SK-N-SH (cell line): ENCODE results near the gene OCEL1. TPM values are rescaled to one million over a fixed set of nuclear protein-coding genes. Genes with fewer than 3 reads are reported as not detected.

ENCODE experiments used
- CTCF ChIA-PET: fragments of 300-600, 350-600 bp; formaldehyde crosslinking; extraction: SDS; loops from one replicate; lab custom pipeline; 2021; lab: Yijun Ruan, JAX
- POLR2A ChIA-PET: fragments of 350-600 bp; sonication (Branson Sonifier 250); formaldehyde crosslinking; extraction: SDS; loops from one replicate; lab custom pipeline; 2020; ENCODE audit warnings: antibody characterized with exemption, inconsistent platforms; lab: Yijun Ruan, JAX
- DNase-seq: peaks from one replicate; pipeline ENCODE4 v3.0.0; 2012
- H2AFZ ChIP-seq: fragments of 200-600 bp; sonication (generic); 2 replicates; pipeline ENCODE4 v1.8.1; 2016; ENCODE audit warnings: antibody characterized with exemption, mild to moderate bottlenecking, low read depth
- H3F3A ChIP-seq: fragments of 200-600 bp; sonication (generic); replicated peaks from 2 replicates; pipeline ENCODE3; 2016; ENCODE audit warnings: antibody characterized with exemption, mild to moderate bottlenecking; ENCODE audit not compliant: insufficient read depth
- H3K27ac ChIP-seq, 2 experiments: fragments of 200-500 bp in 1 of 2; fragments of 200-600 bp in 1 of 2; sonication (Bioruptor generic) in 1 of 2; sonication (generic), shearing (Covaris generic) in 1 of 2; 2 replicates each; pipeline versions ENCODE4 v1.5.1 to v1.6.1; 2014 to 2016; ENCODE audit warnings: low read depth in 2 of 2, inconsistent platforms in 1 of 2, low read length in 1 of 2, mild to moderate bottlenecking in 1 of 2, mixed read lengths in 1 of 2
- H3K27me3 ChIP-seq: fragments of 200-600 bp; sonication (generic), shearing (Covaris generic); 2 replicates; pipeline ENCODE4 v1.6.1; 2016; ENCODE audit warnings: mixed run types; ENCODE audit not compliant: insufficient read depth
- H3K36me3 ChIP-seq, 2 experiments: fragments of 200-500 bp in 1 of 2; fragments of 200-600 bp in 1 of 2; sonication (Bioruptor generic) in 1 of 2; sonication (generic) in 1 of 2; replicated peaks in 1 of 2; 2 replicates each; pipeline versions ENCODE3 to v1.5.1; 2014 to 2016; ENCODE audit warnings: low read length in 1 of 2, mild to moderate bottlenecking in 1 of 2; ENCODE audit not compliant: insufficient read depth in 2 of 2, control insufficient read depth in 1 of 2
- H3K4me1 ChIP-seq, 2 experiments: fragments of 200-500 bp in 1 of 2; fragments of 200-600 bp in 1 of 2; sonication (Bioruptor generic) in 1 of 2; sonication (generic), shearing (Covaris generic) in 1 of 2; 2 replicates each; pipeline versions ENCODE4 v1.5.1 to v1.6.1; 2014 to 2016; ENCODE audit warnings: low read depth in 1 of 2, low read length in 1 of 2, mixed run types in 1 of 2; ENCODE audit not compliant: insufficient read depth in 2 of 2, control insufficient read depth in 1 of 2
- H3K4me2 ChIP-seq: fragments of 200-600 bp; sonication (generic), shearing (Covaris generic); 2 replicates; pipeline ENCODE4 v1.6.1; 2017; ENCODE audit warnings: mixed run types
- H3K4me3 ChIP-seq, 2 experiments: fragments of 200-500 bp in 1 of 2; fragments of 200-600 bp in 1 of 2; sonication (Bioruptor generic) in 1 of 2; sonication (generic), shearing (Covaris generic) in 1 of 2; 2 replicates each; pipeline versions ENCODE4 v1.5.1 to v1.8.1; 2014 to 2016; ENCODE audit warnings: low read depth in 2 of 2, inconsistent platforms in 1 of 2, low read length in 1 of 2, mild to moderate bottlenecking in 1 of 2, mixed read lengths in 1 of 2, moderate library complexity in 1 of 2
- H3K79me2 ChIP-seq: fragments of 200-600 bp; sonication (generic); 2 replicates; pipeline ENCODE4 v1.8.1; 2017; ENCODE audit warnings: mild to moderate bottlenecking; ENCODE audit not compliant: insufficient read depth
- H3K9ac ChIP-seq: fragments of 200-600 bp; sonication (generic); 2 replicates; pipeline ENCODE4 v1.6.1; 2017; ENCODE audit warnings: mixed run types
- H3K9me2 ChIP-seq: fragments of 200-600 bp; sonication (generic); 2 replicates; pipeline ENCODE4 v1.6.1; 2017; ENCODE audit warnings: mixed run types
- H3K9me3 ChIP-seq: fragments of 200-600 bp; sonication (generic); 2 replicates; pipeline ENCODE4 v1.6.1; 2017; ENCODE audit warnings: mixed run types, mild to moderate bottlenecking, moderate library complexity
- H4K20me1 ChIP-seq: fragments of 200-600 bp; sonication (generic); 2 replicates; pipeline ENCODE4 v1.6.1; 2017; ENCODE audit warnings: mild to moderate bottlenecking, mixed run types; ENCODE audit not compliant: insufficient read depth
- CTCF ChIP-seq: fragments of 200-600 bp; sonication (generic); IDR thresholded peaks from 2 replicates; pipeline ENCODE4 v1.6.1; 2017; ENCODE audit warnings: antibody characterized with exemption, mild to moderate bottlenecking, moderate library complexity
- EZH2phosphoT487 ChIP-seq: fragments of 200-600 bp; sonication (generic); IDR thresholded peaks from 2 replicates; pipeline ENCODE4 v1.6.1; 2017; ENCODE audit warnings: low read depth, mixed run types, mild to moderate bottlenecking, antibody characterized with exemption, moderate library complexity, borderline replicate concordance
- GABPA ChIP-seq: IDR thresholded peaks from 2 replicates; pipeline ENCODE4 v1.4.0; 2012; ENCODE audit warnings: low read depth, mild to moderate bottlenecking
- JUND ChIP-seq: IDR thresholded peaks from 2 replicates; pipeline ENCODE4 v1.4.0; 2012
- MAX ChIP-seq: IDR thresholded peaks from 2 replicates; pipeline ENCODE4 v1.4.0; 2012; ENCODE audit warnings: low read depth
- PBX3 ChIP-seq: IDR thresholded peaks from 2 replicates; pipeline ENCODE4; 2012
- POLR2AphosphoS5 ChIP-seq: IDR thresholded peaks from 2 replicates; pipeline ENCODE4 v1.6.1; 2012; ENCODE audit warnings: low read depth, low read length
- RAD21 ChIP-seq: IDR thresholded peaks from 2 replicates; pipeline ENCODE4 v1.6.1; 2012; ENCODE audit warnings: mild to moderate bottlenecking, low read length
- RXRA ChIP-seq: IDR thresholded peaks from 2 replicates; pipeline ENCODE4 v1.4.0; 2012; ENCODE audit warnings: low read depth, mild to moderate bottlenecking, borderline replicate concordance
- SIN3A ChIP-seq: IDR thresholded peaks from 2 replicates; pipeline ENCODE4 v1.6.1; 2012; ENCODE audit warnings: low read depth, mild to moderate bottlenecking, low read length, moderate library complexity, borderline replicate concordance
- YY1 ChIP-seq: IDR thresholded peaks from 2 replicates; pipeline ENCODE4 v1.4.0; 2012; ENCODE audit warnings: low read depth, mild to moderate bottlenecking
- WGBS: methylation state at CpG from one replicate; pipeline ENCODE4 v1.1.6; 2017; ENCODE audit warnings: low lambda C conversion rate; 5-methylcytosine and 5-hydroxymethylcytosine counted together
- polyA plus RNA-seq, 3 experiments: library from polyadenylated mRNA; depleted of rRNA; stranded (reverse); fragments of >200 nt; gene quantifications; 2 replicates each; pipeline ENCODE4 v1.2.3, GENCODE V29; 2012

The OCEL1 gene
- polyA plus RNA-seq, 1 of the 3 experiments (the other 2 are of a cell fraction), result 9.8 TPM

GRCh38 chr19:17263712-17264640 lies 38.0 kb downstream of the OCEL1 start:
- H3K9ac ChIP-seq, result no peak overlapping the region
- no peaks in the 10 kb centered on the region for H3K9me2 ChIP-seq
- ChIA-PET POLR2A (no interaction called here), CTCF (interaction anchor here (0.7 to 1.5 kb wide), 5 partner anchors 19 to 197 kb away, joined by 3 to 4 read pairs (median 3); partner anchors contain the start of gene MRPL34)
- 0 out of 2 replicates have a peak, but pooled peaks cover 9% of the 10 kb centered on the region for H3K9me3 ChIP-seq
- H3K4me3 ChIP-seq, result no peak overlapping the region
- H2AFZ ChIP-seq, result no peak overlapping the region
- no peak overlapping the region for H3K4me2 ChIP-seq
- peaks cover 11% of the 10 kb centered on the region for H3F3A ChIP-seq
- no peak for DNase-seq
- H3K4me1 ChIP-seq, result peaks cover 0 to 6% of the 10 kb centered on the region in 2 experiments; a peak in 1 of 4 replicates
- WGBS, result 90% methylated on average over 11 of the region's 23 CpGs
- H3K36me3 ChIP-seq, result peaks cover 0 to 2% of the 10 kb centered on the region in 2 experiments
- H3K27ac ChIP-seq, result no peak overlapping the region
- peaks cover 16% of the 10 kb centered on the region; the same call in 1 of the 2 replicates for H3K79me2 ChIP-seq
- TF ChIP-seq POLR2AphosphoS5, result no peak
- H4K20me1 ChIP-seq, result no peaks in the 10 kb centered on the region
- H3K27me3 ChIP-seq, result no peaks in the 10 kb centered on the region

GRCh38 chr19:17264641-17264979 lies 38.6 kb downstream of the OCEL1 start, which contains the start of gene USHBP1:
TSS of gene USHBP1 (minus strand) at chr19:17264745. CDS start at chr19:17264299, 446 bp downstream.
- H3K9me3 ChIP-seq, result 0 out of 2 replicates have a peak, but pooled peaks cover 4% of the 10 kb centered on the region
- H3K79me2 ChIP-seq, result peaks cover 23% of the 10 kb centered on the region; the same call in 1 of the 2 replicates
- ChIA-PET CTCF (interaction anchor here (0.7 to 0.8 kb wide), 2 partner anchors 19 to 198 kb away, joined by 3 read pairs; no protein-coding TSS in a partner anchor), POLR2A (no interaction called here)
- no peak within 1 kb of the TSS for H3K4me3 ChIP-seq
- no peak within 1 kb of the TSS for H3K9ac ChIP-seq
- H4K20me1 ChIP-seq, result no peaks in the 10 kb centered on the region
- peaks cover 0 to 6% of the 10 kb centered on the region in 2 experiments; a peak in 1 of 4 replicates for H3K4me1 ChIP-seq
- 65% methylated on average over 2 of the region's 5 CpGs for WGBS
- TF ChIP-seq JUND (no peak), RAD21 (no peak), SIN3A (no peak), CTCF (no peak), PBX3 (no peak), EZH2phosphoT487 (no peak), GABPA (no peak), YY1 (no peak), RXRA (no peak), MAX (no peak)
- no peak within 1 kb of the TSS for H3K4me2 ChIP-seq
- no peak for DNase-seq
- no peak within 1 kb of the TSS for H3K27ac ChIP-seq
- peaks cover 11% of the 10 kb centered on the region for H3F3A ChIP-seq
- no peaks in the 10 kb centered on the region for H3K27me3 ChIP-seq
- H3K36me3 ChIP-seq, result peaks cover 0 to 3% of the 10 kb centered on the region in 2 experiments
- no peaks in the 10 kb centered on the region for H3K9me2 ChIP-seq
- no peak within 1 kb of the TSS for H2AFZ ChIP-seq
